Measurements from ENCODE around the gene TACC2. TPM values are rescaled to one million over a fixed set of nuclear protein-coding genes. Genes with fewer than 3 reads are reported as not detected.

Gene TACC2
- total and polyA plus RNA-seq, 9 of the 15 experiments (the other 6 are each of a cell fraction or from before 2014, with no cell fraction given), result under 0.01 to 0.35 (median 0.03) TPM; not detected in 6

GRCh38 chr10:122280156-122280555 lies 291.2 kb downstream of the TACC2 start:
- no peak overlapping the region for H3K4me2 ChIP-seq (ENCODE audit: insufficient read depth, low read length)
- no peaks in the 10 kb centered on the region for H3K36me3 ChIP-seq (ENCODE audit: control insufficient read depth, insufficient read depth, low read length)
- H3K9me3 ChIP-seq (replicated peaks; ENCODE audit: control insufficient read depth, insufficient read depth, low read depth, low read length), result no peaks in the 10 kb centered on the region
- ChIA-PET POLR2A (interaction anchor here (0.5 to 0.6 kb wide), 2 partner anchors 20 to 216 kb away, joined by 3 read pairs; no protein-coding TSS in a partner anchor), CTCF (ENCODE audit: low intra/inter-chr PET ratio) (interaction anchor here (1.1 to 1.2 kb wide), 2 partner anchors 155 to 286 kb away, joined by 3 read pairs; no protein-coding TSS in a partner anchor)
- no peak overlapping the region for H2AFZ ChIP-seq (ENCODE audit: low read depth, low read length)
- 10% methylated on average over 4 of the region's 7 CpGs for WGBS (ENCODE audit: insufficient coverage, low coverage, missing lambda C conversion rate)
- ATAC-seq (no peak), FAIRE-seq (no peak), DNase-seq (ENCODE audit: extremely low read depth in 1 of 4, low spot score in 3 of 4) (no peak)
- no peak overlapping the region for H3K27ac ChIP-seq (ENCODE audit: extremely low read depth, low read depth, low read length)
- no peak overlapping the region for H3K9ac ChIP-seq (ENCODE audit: insufficient read depth in 1 of 2, low read depth in 2 of 2, low read length in 2 of 2)
- in situ Hi-C loops (cut with MboI), result no loop called here
- no peaks in the 10 kb centered on the region for H3K4me1 ChIP-seq (replicated peaks in 1 of 2; ENCODE audit: control insufficient read depth in 2 of 2, insufficient read depth in 2 of 2, low read length in 2 of 2)
- intact Hi-C loops (cut with micrococcal nuclease), result no loop called here
- no peaks in the 10 kb centered on the region; a peak in 1 of 5 replicates for H3K27me3 ChIP-seq (ENCODE audit: control insufficient read depth in 2 of 2, insufficient read depth in 2 of 2, low read length in 2 of 2)
- no TSS peak for BruUV-seq (replicated peaks)
- H4K20me1 ChIP-seq (replicated peaks; ENCODE audit: control insufficient read depth, insufficient read depth, low read length), result no peaks in the 10 kb centered on the region; the same call in 1 of the 2 replicates
- no peaks in the 10 kb centered on the region for H3K9me1 ChIP-seq (ENCODE audit: control insufficient read depth, insufficient read depth, low read length)
- H3K4me3 ChIP-seq, result no peak overlapping the region
- H3K79me2 ChIP-seq (ENCODE audit: control insufficient read depth, insufficient read depth, low read length), result no peaks in the 10 kb centered on the region
- no peak for TF ChIP-seq ZBTB17 (CRISPR knock-in tag; IDR thresholded peaks at IDR 0.05)
- no peak for TF ChIP-seq ELF4 (CRISPR knock-in tag; IDR thresholded peaks at IDR 0.05)
- no peak for TF ChIP-seq ZNF324 (CRISPR knock-in tag; IDR thresholded peaks at IDR 0.05)
- no peak for TF ChIP-seq ZNF232 (CRISPR knock-in tag; IDR thresholded peaks at IDR 0.05)
- no peak for TF ChIP-seq HDAC6 (IDR thresholded peaks at IDR 0.05; ENCODE audit: low read depth, low read length)
- TF ChIP-seq, protein P1, sequence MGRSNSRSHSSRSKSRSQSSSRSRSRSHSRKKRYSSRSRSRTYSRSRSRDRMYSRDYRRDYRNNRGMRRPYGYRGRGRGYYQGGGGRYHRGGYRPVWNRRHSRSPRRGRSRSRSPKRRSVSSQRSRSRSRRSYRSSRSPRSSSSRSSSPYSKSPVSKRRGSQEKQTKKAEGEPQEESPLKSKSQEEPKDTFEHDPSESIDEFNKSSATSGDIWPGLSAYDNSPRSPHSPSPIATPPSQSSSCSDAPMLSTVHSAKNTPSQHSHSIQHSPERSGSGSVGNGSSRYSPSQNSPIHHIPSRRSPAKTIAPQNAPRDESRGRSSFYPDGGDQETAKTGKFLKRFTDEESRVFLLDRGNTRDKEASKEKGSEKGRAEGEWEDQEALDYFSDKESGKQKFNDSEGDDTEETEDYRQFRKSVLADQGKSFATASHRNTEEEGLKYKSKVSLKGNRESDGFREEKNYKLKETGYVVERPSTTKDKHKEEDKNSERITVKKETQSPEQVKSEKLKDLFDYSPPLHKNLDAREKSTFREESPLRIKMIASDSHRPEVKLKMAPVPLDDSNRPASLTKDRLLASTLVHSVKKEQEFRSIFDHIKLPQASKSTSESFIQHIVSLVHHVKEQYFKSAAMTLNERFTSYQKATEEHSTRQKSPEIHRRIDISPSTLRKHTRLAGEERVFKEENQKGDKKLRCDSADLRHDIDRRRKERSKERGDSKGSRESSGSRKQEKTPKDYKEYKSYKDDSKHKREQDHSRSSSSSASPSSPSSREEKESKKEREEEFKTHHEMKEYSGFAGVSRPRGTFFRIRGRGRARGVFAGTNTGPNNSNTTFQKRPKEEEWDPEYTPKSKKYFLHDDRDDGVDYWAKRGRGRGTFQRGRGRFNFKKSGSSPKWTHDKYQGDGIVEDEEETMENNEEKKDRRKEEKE (IDR thresholded peaks at IDR 0.05; ENCODE audit: borderline replicate concordance in 1 of 2, control insufficient read depth in 1 of 2, low read depth in 2 of 2, low read length in 1 of 2), result no peak
- TF ChIP-seq ZNF707 (CRISPR knock-in tag; conservative IDR thresholded peaks at IDR 0.05), result no peak
- TF ChIP-seq, protein P2, sequence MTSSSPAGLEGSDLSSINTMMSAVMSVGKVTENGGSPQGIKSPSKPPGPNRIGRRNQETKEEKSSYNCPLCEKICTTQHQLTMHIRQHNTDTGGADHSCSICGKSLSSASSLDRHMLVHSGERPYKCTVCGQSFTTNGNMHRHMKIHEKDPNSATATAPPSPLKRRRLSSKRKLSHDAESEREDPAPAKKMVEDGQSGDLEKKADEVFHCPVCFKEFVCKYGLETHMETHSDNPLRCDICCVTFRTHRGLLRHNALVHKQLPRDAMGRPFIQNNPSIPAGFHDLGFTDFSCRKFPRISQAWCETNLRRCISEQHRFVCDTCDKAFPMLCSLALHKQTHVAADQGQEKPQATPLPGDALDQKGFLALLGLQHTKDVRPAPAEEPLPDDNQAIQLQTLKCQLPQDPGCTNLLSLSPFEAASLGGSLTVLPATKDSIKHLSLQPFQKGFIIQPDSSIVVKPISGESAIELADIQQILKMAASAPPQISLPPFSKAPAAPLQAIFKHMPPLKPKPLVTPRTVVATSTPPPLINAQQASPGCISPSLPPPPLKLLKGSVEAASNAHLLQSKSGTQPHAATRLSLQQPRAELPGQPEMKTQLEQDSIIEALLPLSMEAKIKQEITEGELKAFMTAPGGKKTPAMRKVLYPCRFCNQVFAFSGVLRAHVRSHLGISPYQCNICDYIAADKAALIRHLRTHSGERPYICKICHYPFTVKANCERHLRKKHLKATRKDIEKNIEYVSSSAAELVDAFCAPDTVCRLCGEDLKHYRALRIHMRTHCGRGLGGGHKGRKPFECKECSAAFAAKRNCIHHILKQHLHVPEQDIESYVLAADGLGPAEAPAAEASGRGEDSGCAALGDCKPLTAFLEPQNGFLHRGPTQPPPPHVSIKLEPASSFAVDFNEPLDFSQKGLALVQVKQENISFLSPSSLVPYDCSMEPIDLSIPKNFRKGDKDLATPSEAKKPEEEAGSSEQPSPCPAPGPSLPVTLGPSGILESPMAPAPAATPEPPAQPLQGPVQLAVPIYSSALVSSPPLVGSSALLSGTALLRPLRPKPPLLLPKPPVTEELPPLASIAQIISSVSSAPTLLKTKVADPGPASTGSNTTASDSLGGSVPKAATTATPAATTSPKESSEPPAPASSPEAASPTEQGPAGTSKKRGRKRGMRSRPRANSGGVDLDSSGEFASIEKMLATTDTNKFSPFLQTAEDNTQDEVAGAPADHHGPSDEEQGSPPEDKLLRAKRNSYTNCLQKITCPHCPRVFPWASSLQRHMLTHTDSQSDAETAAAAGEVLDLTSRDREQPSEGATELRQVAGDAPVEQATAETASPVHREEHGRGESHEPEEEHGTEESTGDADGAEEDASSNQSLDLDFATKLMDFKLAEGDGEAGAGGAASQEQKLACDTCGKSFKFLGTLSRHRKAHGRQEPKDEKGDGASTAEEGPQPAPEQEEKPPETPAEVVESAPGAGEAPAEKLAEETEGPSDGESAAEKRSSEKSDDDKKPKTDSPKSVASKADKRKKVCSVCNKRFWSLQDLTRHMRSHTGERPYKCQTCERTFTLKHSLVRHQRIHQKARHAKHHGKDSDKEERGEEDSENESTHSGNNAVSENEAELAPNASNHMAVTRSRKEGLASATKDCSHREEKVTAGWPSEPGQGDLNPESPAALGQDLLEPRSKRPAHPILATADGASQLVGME (CRISPR knock-in tag; IDR thresholded peaks at IDR 0.05), result no peak
- TF ChIP-seq IFI16 (CRISPR knock-in tag; IDR thresholded peaks at IDR 0.05), result no peak
- TF ChIP-seq EP400 (IDR thresholded peaks at IDR 0.05), result no peak
- TF ChIP-seq SFPQ (IDR thresholded peaks at IDR 0.05; ENCODE audit: low read depth, low read length), result no peak
